Measurements from ENCODE around the gene SF3A2. TPM values are rescaled to one million over a fixed set of nuclear protein-coding genes. Genes with fewer than 3 reads are reported as not detected.

SF3A2 gene
- total and polyA plus RNA-seq, 10 donors: 28.5 to 79.7 (median 45.0) TPM

DNA sequence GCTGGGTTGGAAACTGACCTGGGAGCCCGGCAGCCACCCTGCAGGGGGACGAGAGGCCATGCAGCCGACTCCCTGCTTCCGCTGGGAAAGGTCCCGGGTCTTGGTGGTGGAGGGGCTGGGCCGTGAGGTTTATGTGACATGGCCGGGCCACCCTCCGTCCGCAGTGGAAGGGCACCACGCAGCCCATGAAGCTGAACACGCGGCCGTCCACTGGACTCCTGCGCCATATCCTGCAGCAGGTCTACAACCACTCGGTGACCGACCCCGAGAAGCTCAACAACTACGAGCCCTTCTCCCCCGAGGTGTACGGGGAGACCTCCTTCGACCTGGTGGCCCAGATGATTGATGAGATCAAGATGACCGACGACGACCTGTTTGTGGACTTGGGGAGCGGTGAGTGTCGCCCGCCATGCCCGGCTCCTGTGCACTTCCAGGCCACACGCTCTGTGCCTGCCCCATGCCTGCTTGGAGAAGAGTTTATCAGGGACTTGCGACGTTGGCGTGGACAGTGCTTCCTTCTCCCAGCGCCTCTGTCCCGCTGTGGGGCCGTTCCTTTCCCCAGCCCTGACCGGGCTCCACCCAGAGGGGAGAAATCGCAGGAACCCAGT is 45.7 kb upstream of the SF3A2 start:
- Histone ChIP-seq H3K4me1 (peaks cover 4 to 35% (median 23%) of the 10 kb centered on the region in 6 donors), H3K9me3 (no peaks in the 10 kb centered on the region), H3K27me3 (replicated peaks in 1 of 7) (no peaks in the 10 kb centered on the region), H3K27ac (no peak overlapping the region), H3K4me3 (no peak overlapping the region), H3K36me3 (peaks cover 0 to 100% (median 75%) of the 10 kb centered on the region in 6 donors)
- 93 to 96% (median 95%) methylated on average over 17 to 37 of the region's 37 CpGs for WGBS, 5 donors
- intact Hi-C loops (cut with DNase I; ENCODE audit: low total_unique reads): no loop called here
- TF ChIP-seq, protein P1, sequence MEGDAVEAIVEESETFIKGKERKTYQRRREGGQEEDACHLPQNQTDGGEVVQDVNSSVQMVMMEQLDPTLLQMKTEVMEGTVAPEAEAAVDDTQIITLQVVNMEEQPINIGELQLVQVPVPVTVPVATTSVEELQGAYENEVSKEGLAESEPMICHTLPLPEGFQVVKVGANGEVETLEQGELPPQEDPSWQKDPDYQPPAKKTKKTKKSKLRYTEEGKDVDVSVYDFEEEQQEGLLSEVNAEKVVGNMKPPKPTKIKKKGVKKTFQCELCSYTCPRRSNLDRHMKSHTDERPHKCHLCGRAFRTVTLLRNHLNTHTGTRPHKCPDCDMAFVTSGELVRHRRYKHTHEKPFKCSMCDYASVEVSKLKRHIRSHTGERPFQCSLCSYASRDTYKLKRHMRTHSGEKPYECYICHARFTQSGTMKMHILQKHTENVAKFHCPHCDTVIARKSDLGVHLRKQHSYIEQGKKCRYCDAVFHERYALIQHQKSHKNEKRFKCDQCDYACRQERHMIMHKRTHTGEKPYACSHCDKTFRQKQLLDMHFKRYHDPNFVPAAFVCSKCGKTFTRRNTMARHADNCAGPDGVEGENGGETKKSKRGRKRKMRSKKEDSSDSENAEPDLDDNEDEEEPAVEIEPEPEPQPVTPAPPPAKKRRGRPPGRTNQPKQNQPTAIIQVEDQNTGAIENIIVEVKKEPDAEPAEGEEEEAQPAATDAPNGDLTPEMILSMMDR (IDR thresholded peaks at IDR 0.05 in 8 of 11, conservative IDR thresholded peaks at IDR 0.05 in 3 of 11): no peak
- TF ChIP-seq POLR2AphosphoS5 (IDR thresholded peaks at IDR 0.05) (no peak), POLR2A (IDR thresholded peaks at IDR 0.05) (no peak)
- no peak for DNase-seq

DNA sequence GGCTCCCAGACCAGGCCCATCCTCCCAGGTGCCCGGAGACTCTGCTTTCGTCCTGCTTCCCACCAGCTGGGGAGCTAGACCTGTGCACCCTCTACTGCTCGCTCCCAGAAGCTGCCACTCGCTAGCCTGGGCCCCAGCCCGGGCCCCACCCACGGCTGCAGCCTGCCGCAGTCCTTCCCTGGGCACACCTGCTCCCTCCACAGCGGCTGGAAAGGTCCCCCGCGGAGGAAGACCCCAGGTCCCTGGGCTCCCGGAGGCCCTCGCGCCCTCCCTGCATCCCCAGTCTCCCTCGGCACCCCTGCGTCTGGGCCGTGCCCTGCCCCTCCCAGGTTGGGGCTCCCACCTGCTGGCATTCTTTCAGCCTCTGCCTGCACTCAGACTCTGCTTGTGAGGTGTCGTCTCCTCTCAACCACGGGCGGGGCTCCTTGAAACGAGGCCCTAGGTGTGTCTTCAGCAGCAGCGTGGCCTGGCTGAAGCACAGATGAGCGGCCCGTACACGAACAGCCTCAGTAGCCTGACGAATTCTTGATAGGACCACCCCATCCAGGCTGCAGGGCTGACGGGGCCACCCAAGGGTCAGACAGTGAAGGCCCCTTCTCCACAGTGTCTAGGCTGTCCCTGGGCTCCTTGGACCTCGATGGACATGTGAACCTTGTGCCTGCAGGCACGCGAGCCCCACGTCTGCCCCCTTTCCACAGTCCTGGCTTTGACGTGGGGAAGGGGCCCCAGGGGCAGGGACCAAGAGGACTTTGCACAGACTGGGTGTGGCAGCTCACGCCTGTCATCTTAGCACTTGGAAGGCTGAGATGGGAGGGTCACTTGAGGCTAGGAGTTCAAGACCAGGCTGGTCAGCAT is 44.9 kb upstream of the SF3A2 start:
- peaks cover 0 to 100% (median 73%) of the 10 kb centered on the region in 6 donors for H3K36me3 ChIP-seq
- 91 to 94% (median 93%) methylated on average over 28 to 32 of the region's 32 CpGs for WGBS, 5 donors
- no peaks in the 10 kb centered on the region for H3K9me3 ChIP-seq
- H3K27me3 ChIP-seq (replicated peaks in 1 of 7): no peaks in the 10 kb centered on the region
- H3K4me1 ChIP-seq: peaks cover 4 to 29% (median 20%) of the 10 kb centered on the region in 6 donors
- no peak for DNase-seq
- TF ChIP-seq POLR2AphosphoS5 (IDR thresholded peaks at IDR 0.05): peak in 1 of 3 donors; percentile 24
- TF ChIP-seq, protein P1 (IDR thresholded peaks at IDR 0.05 in 8 of 11, conservative IDR thresholded peaks at IDR 0.05 in 3 of 11): no peak
- H3K4me3 ChIP-seq: no peak overlapping the region
- intact Hi-C loops (cut with DNase I; ENCODE audit: low total_unique reads): no loop called here
- H3K27ac ChIP-seq: no peak overlapping the region

DNA sequence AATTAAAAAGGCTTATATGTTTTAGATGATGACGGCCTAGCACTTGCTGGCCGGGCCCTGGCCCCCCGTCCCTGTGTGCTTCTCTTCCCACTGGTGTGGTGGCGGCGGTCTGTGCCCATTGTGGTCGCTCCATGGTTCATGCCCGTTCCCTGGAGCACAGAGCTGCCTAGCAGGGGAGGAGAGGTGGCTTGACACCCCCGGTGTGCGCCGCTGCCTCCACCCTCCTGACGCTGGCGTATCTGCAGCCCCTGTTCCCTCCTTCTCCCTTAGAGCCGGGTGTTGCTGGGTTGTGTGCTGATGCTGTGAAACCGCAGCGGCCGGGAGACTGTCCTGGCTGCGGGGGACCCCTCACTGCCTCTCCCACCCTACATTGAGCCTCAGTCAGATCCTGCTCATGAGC is 43.8 kb upstream of the SF3A2 start:
- Histone ChIP-seq H3K4me1 (peaks cover 4 to 28% (median 11%) of the 10 kb centered on the region in 6 donors), H3K9me3 (no peaks in the 10 kb centered on the region), H3K27me3 (replicated peaks in 1 of 7) (no peaks in the 10 kb centered on the region), H3K4me3 (no peak overlapping the region), H3K36me3 (peaks cover 0 to 100% (median 72%) of the 10 kb centered on the region in 6 donors), H3K27ac (no peak overlapping the region)
- 91 to 98% (median 95%) methylated on average over 10 to 17 of the region's 17 CpGs for WGBS, 5 donors
- TF ChIP-seq, protein P1 (IDR thresholded peaks at IDR 0.05 in 8 of 11, conservative IDR thresholded peaks at IDR 0.05 in 3 of 11): no peak
- TF ChIP-seq POLR2AphosphoS5 (IDR thresholded peaks at IDR 0.05): peak in 1 of 3 donors; percentile 10
- intact Hi-C loops (cut with DNase I; ENCODE audit: low total_unique reads): no loop called here
- no peak for DNase-seq

DNA sequence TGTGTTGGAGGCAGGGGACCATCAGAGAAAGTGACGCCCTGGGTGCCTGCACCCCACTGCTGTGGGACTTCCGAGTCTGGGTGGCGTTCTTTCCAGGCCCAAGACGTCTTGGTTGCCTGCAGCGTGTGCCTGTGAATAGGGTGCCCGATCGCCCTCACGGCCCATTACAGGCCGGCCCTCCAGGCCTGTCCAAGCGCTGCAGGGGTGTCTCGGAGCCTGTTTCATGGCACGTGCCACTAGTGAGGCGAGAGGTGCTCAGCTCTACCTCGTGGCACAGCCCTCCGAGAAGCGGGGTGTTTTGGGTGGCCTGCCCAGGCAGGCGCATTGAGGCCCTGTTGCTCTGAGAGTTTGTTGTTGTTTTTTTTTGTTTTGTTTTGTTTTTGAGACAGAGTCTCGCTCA is 42.8 kb upstream of the SF3A2 start:
- H3K4me1 ChIP-seq: peaks cover 0 to 28% (median 3%) of the 10 kb centered on the region in 6 donors
- H3K27me3 ChIP-seq (replicated peaks in 1 of 7): no peaks in the 10 kb centered on the region
- no peak for DNase-seq
- WGBS, 5 donors: 90 to 97% (median 96%) methylated on average over 15 to 18 of the region's 18 CpGs
- no peak overlapping the region for H3K27ac ChIP-seq
- intact Hi-C loops (cut with DNase I; ENCODE audit: low total_unique reads): no loop called here
- peak in 1 of 3 donors; percentile 53 for TF ChIP-seq POLR2AphosphoS5 (IDR thresholded peaks at IDR 0.05)
- TF ChIP-seq POLR2A (IDR thresholded peaks at IDR 0.05): no peak
- TF ChIP-seq, protein P1 (IDR thresholded peaks at IDR 0.05 in 8 of 11, conservative IDR thresholded peaks at IDR 0.05 in 3 of 11): no peak
- H3K36me3 ChIP-seq: peaks cover 0 to 100% (median 71%) of the 10 kb centered on the region in 6 donors
- no peak overlapping the region for H3K4me3 ChIP-seq
- H3K9me3 ChIP-seq: no peaks in the 10 kb centered on the region
